GM21526 (cell line): ENCODE data around the gene CAMK2A.

Source experiments
- ATAC-seq: cut with Tn5 transposase; IDR thresholded peaks from one replicate; pipeline ENCODE4 v1.9.1; 2021; ENCODE audit warnings: moderate library complexity; ENCODE audit not compliant: unreplicated experiment, low FRiP score

The CAMK2A gene

GRCh38 chr5:150302301-150303069 lies 12.9 kb upstream of the CAMK2A start, which contains the start of gene ARSI:
Gene ARSI (minus strand): TSS chr5:150302905. CDS start chr5:150302373, 532 bp downstream.
- ATAC-seq = no peak

GRCh38 chr5:150301901-150302300 lies 12.3 kb upstream of the CAMK2A start:
- ATAC-seq = no peak

GRCh38 chr5:150301170-150301505 lies 11.6 kb upstream of the CAMK2A start:
- ATAC-seq = no peak

GRCh38 chr5:150300496-150301169 lies 11.1 kb upstream of the CAMK2A start:
- no peak for ATAC-seq

GRCh38 chr5:150299571-150300327 lies 10.2 kb upstream of the CAMK2A start:
- no peak for ATAC-seq

GRCh38 chr5:150298701-150299451 lies 9.3 kb upstream of the CAMK2A start:
- no peak for ATAC-seq

- ATAC-seq = no peak
Observed at GRCh38 chr5:150297934-150298595, 8.5 kb upstream of the CAMK2A start.

- no peak for ATAC-seq
Observed at GRCh38 chr5:150297236-150297890, 7.8 kb upstream of the CAMK2A start.

GRCh38 chr5:150296496-150296895 lies 6.9 kb upstream of the CAMK2A start:
- no peak for ATAC-seq

GRCh38 chr5:150295741-150296486 lies 6.3 kb upstream of the CAMK2A start:
- ATAC-seq = no peak

GRCh38 chr5:150295172-150295634 lies 5.6 kb upstream of the CAMK2A start:
- no peak for ATAC-seq

GRCh38 chr5:150294551-150295071 lies 5.0 kb upstream of the CAMK2A start:
- ATAC-seq = no peak

- no peak for ATAC-seq
Observed at GRCh38 chr5:150293091-150293941, 3.7 kb upstream of the CAMK2A start.

GRCh38 chr5:150291388-150292385 lies 2.1 kb upstream of the CAMK2A start:
- no peak for ATAC-seq

- ATAC-seq = no peak
Observed at GRCh38 chr5:150288791-150289190, 782 bp downstream of the CAMK2A start.

GRCh38 chr5:150288361-150288760 lies 1.2 kb downstream of the CAMK2A start:
- ATAC-seq = no peak
